ENCODE measurements around the gene TADA2B.

Gene TADA2B

DNA sequence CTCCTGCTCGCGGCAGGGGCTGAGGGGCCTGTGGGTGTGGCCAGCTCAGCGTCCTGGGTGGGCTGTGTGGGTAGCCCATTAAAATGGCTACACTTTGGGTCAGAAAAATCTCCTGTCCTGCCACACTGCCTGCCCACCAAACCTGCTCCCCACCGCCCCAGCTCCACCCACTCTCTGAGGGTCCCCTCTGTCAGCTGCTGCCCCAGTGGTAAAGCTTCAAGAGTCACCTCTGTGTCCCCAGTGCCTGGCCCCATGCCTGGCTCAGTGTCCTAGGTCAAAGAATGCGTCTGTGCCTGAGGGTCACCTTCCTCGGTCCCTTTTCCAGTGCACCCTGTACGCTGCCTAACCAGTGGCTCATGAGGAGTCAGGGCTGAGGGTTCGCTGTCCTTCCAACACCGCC lies 24.9 kb upstream of the TADA2B start:
- no peak for DNase-seq

DNA sequence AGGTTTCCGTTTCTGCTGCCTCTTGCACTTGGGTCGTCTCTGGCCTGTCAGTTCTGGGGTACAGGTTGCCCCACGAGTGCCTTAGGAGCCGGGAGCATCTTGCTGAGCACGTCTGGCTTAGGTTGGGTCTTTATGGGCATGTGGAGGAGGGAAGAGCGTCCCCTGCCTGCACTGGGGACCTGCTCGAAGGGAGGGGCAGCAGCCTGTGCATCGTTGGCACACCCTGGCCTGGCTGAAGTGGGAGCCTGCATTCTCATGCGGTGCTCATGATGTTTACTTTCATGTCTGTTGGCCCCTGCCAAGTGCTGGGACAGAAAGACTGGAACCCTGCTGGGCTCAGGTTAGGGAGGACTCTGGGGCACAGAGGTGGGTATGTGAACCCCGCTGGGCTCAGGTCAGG lies 23.8 kb upstream of the TADA2B start:
- no peak for DNase-seq

DNA sequence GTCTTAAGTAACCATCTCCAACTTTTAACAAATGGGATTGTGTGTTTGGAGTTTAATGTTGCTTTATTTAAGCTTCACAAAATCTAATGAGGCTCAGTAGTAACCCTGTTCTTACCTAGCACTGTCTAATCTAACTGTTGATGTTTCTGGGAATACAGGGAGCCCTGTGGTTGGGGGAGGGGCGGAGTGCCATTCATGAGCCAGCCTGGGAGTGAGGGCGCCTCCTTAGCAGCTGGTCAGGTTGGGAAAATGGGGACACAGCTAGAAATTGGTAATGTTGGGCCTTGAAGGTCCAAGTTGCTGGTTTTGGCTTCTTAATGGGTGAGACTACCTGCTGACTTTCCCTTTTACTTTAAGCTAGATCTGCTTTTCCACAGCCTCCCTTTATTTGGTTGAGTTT lies 22.9 kb upstream of the TADA2B start:
- no peak for DNase-seq

DNA sequence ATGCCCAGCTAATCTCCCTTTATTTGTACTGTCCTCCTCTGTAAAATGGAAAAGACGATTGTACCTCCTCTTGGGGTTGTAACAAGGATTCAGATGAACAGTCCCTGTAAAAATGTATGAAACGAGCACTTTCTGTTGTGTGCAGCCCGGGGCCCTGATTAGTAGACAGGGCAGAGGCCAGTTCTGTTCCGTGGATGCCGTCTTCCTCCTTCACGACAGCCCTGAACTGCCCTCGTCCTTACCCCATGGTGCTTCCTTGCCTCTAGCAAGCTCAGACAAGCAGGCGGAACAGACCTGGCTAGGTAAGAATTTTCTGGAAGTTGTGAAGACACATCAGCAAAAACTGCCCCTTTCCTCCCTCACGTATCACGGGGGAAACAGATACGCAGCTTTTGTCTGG lies 22.3 kb upstream of the TADA2B start:
- DNase-seq: no peak

GRCh38 chr4:7021355-7021754 lies 21.8 kb upstream of the TADA2B start:
- DNase-seq: no peak

GRCh38 chr4:7021930-7022664 lies 21.1 kb upstream of the TADA2B start:
- no peak for DNase-seq

- no peak for DNase-seq
These were observed 19.7 kb upstream of the TADA2B start for GRCh38 chr4:7023486-7023885.

- DNase-seq: no peak
These were observed 19.3 kb upstream of the TADA2B start for GRCh38 chr4:7023901-7024300.

DNA sequence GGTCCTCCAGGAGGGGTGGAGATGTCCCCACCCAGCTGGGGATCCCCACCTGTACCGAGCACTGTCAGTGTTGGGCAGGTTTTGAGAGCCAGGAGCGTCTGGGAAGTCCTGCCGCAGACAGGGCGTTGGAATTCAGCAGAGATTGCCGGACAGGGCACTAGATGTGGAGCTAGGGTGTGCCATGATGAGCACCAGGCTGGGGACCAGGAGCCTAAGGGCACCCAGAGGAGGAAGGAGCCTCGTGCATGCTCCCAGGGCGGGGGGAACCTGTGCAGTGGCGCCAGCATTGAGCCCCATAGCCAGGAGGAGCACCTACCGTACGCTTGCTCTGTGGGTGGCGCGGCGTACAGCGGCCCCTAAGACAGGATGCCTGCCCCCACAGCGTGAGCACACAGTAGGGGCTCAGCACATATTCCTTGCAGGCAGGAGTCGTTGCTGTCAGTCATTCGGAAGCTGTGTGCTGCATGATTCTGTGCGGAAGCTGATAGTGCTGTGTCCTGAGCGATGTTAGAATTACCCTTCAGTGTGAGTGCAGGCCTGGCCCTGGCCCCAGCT lies 18.8 kb upstream of the TADA2B start:
- no peak for DNase-seq

GRCh38 chr4:7025040-7025602 lies 18.1 kb upstream of the TADA2B start:
- DNase-seq: no peak

GRCh38 chr4:7026107-7026506 lies 17.1 kb upstream of the TADA2B start:
- DNase-seq: no peak

GRCh38 chr4:7027284-7027683 lies 15.9 kb upstream of the TADA2B start:
- peak in 1 of 2 experiments; percentile 20 for DNase-seq

DNA sequence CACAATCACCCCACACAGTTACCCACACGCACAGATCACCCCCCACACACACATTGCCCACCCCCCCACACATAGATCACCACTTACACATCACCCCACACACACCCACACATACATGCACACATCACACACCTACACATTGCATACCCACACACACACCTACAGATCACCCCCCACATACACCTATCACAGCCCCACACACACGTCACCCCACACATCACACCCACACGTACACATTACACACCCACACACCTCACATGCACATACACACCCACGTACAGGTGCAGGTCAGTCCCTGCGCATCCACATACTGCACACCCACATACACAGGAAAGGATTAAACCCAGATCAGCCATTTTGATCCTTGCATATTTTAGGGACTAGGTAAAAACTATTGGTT lies 15.3 kb upstream of the TADA2B start:
- peak in 1 of 2 experiments; percentile 16 for DNase-seq

- no peak for DNase-seq
These were observed 14.0 kb upstream of the TADA2B start for GRCh38 chr4:7029212-7029611.

DNA sequence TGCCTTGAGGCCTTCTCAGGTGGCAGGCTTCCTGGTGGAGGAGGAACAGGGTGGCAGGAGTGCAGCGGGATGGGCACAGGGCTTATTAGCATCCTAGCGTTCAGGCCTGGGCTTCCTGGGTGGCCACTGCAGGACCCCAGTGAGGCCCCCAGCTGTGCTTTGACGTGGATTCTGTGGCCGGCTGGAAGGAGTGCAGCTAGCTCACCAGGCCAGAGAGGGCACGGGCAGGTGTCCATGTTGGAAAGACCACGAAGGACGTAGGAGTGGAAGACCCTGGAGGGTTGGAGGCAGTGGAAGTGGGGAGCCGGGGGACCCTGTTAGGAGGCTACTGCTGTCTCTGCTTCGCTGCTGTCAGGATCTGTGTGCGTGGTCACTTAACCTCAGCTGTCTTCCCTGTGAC lies 13.3 kb upstream of the TADA2B start:
- no peak for DNase-seq

DNA sequence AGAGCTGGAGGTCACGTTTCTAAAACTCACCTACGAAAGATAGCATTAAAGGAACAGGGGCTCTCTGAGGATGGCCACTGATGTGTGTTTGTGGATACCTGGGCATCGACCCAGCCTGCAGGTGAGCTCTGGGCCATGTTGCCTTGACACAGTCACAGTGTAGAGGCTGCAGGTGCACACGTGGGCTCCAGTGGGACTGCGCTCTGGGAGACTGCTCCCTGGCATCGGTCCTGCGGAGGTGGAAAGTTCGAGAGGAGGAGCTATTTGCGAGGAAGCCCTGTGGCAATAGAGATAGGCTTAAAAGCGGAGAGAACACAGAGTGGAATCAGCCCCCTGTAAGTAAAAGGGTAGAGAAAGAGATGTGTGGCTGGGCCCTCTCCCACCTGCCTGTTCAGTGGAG lies 12.3 kb upstream of the TADA2B start:
- no peak for DNase-seq

GRCh38 chr4:7031558-7032449 lies 11.4 kb upstream of the TADA2B start:
- no peak for DNase-seq

DNA sequence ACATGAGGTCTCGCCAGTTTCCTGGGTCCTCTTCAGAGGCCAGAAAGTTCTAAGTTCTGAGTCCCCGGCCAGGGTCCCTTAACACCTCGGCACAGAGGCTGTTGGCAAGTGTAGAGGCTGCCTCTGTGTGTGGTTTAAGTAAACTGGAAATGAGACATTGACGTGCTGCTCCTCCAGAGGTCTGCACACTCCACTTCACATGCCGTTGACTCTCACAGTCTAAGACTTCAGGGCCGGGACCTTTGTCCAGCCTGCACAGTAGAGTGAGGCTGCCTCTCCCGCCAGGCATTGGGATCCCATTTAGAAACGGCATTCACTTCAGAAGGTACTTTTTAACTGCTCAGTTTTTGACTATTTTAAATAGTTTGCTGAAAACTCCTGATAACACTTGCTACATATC lies 10.6 kb upstream of the TADA2B start:
- no peak for DNase-seq

DNA sequence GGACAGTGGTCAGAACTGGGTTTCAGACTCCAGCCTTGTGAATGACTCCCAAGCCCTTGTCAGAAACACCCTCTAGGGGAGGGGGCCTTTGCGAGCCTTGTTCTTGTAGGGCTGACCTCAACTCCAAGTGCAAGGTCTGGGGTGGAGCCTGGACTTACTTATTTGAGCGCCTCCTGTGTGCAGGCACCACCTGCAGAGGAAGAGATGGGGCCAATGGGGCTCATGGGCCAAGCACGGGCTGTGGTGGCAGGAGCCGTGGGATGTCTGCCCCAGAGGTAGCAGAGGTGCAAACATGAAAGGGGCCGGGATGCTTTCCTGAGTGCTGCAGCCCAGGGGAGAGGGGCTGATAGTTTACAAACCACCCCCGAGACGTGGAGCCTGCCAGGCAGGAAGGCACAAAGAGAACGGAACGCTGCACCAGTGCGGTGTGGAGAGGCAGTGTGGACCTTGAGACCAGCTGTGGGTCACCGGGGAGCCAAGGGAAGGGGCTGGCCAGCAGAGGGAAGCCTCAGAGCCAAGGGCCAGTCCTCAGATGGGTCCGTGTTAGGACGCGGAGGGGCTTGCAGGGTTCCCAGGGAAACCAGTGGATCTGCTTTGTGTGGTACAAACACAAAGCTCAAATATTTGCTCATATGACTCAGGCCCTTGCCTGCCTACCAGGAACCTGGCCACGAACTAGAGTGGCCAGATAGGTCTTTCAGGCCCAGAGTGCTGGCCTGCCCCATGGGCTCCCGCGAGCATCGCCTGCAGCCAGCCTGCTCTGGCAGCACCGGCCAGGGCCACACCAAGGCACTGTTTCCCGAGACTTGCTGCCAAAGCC lies 8.7 kb upstream of the TADA2B start:
- no peak for DNase-seq

GRCh38 chr4:7037425-7037824 lies 5.7 kb upstream of the TADA2B start:
- no peak for DNase-seq

GRCh38 chr4:7040765-7041164 lies 2.4 kb upstream of the TADA2B start:
- no peak for DNase-seq

DNA sequence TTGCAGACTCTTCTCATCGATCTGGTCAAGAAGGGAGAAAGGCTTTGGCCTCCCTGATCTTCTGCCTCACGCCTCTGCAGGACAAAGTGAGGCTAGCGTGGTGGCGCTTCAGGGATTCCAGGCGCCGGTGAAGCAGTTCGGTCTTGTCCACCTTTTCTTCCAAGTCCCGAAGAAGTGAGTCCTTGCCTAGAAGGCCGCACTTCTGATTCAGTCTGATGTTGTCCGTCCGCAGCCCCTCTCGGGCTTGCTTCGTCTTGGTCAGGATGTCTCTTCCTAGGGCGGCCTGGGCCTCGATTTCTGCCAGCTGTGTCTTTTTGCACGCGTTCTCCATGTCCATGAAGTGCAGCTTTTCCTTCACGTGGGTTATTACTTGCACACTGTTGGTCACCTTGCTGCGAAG lies 1.9 kb upstream of the TADA2B start:
- no peak for DNase-seq

Data from stimulated activated CD4-positive, alpha-beta T cell treated with anti-CD3 and anti-CD28 coated beads, Interleukin-4, amount 100 ng/mL, for 4 hours (primary cell).